HG03432 (cell line): ENCODE results near the gene ATP5MC2.
"Not testable (repeated sequence)": the region's sequence is repeated elsewhere in the genome, so short reads cannot be mapped to it uniquely, and the experiment has no call there.

Experiments used
- ATAC-seq: cut with Tn5 transposase; IDR thresholded peaks from one replicate; pipeline ENCODE4 v1.9.1; 2021; ENCODE audit warnings: mild to moderate bottlenecking, moderate library complexity; ENCODE audit not compliant: unreplicated experiment

ATP5MC2 gene

GRCh38 chr12:53653595-53653994 lies 22.3 kb downstream of the ATP5MC2 start:
- ATAC-seq = no peak

- ATAC-seq = no peak
These were observed 23.5 kb downstream of the ATP5MC2 start for GRCh38 chr12:53652366-53652765.

- no peak for ATAC-seq
These were observed 24.1 kb downstream of the ATP5MC2 start for GRCh38 chr12:53651737-53652136.

GRCh38 chr12:53646300-53646699 lies 29.6 kb downstream of the ATP5MC2 start:
- ATAC-seq = not testable (repeated sequence)

- ATAC-seq = no peak
These were observed 30.7 kb downstream of the ATP5MC2 start for GRCh38 chr12:53645165-53645564.

- ATAC-seq = no peak
These were observed 31.8 kb downstream of the ATP5MC2 start for GRCh38 chr12:53644133-53644532.

- ATAC-seq = no peak
These were observed 32.5 kb downstream of the ATP5MC2 start for GRCh38 chr12:53643232-53643979.

- ATAC-seq = no peak
These were observed 37.8 kb downstream of the ATP5MC2 start for GRCh38 chr12:53638057-53638456.

GRCh38 chr12:53636641-53637040 lies 39.2 kb downstream of the ATP5MC2 start:
- no peak for ATAC-seq

- ATAC-seq = not testable (repeated sequence)
These were observed 40.2 kb downstream of the ATP5MC2 start for GRCh38 chr12:53635708-53636107.

- no peak for ATAC-seq
These were observed 44.2 kb downstream of the ATP5MC2 start for GRCh38 chr12:53631721-53632120.

GRCh38 chr12:53627919-53628318 lies 48.0 kb downstream of the ATP5MC2 start:
- ATAC-seq = no peak

GRCh38 chr12:53626702-53627169 lies 49.1 kb downstream of the ATP5MC2 start:
- no peak for ATAC-seq

- peak; percentile 94 for ATAC-seq
These were observed 49.8 kb downstream of the ATP5MC2 start, which contains the start of gene ATF7 for GRCh38 chr12:53625946-53626701. Gene ATF7 (minus strand): TSS chr12:53626382. CDS start chr12:53601000, 25,382 bp downstream.

GRCh38 chr12:53625373-53625945 lies 50.4 kb downstream of the ATP5MC2 start:
- ATAC-seq = no peak

- no peak for ATAC-seq
These were observed 50.9 kb downstream of the ATP5MC2 start for GRCh38 chr12:53624956-53625355.

- ATAC-seq = no peak
These were observed 51.4 kb downstream of the ATP5MC2 start for GRCh38 chr12:53624458-53624857.

- no peak for ATAC-seq
These were observed 52.1 kb downstream of the ATP5MC2 start for GRCh38 chr12:53623548-53624385.

GRCh38 chr12:53622724-53623123 lies 53.2 kb downstream of the ATP5MC2 start:
- no peak for ATAC-seq

GRCh38 chr12:53618275-53618674 lies 57.6 kb downstream of the ATP5MC2 start:
- ATAC-seq = no peak

- ATAC-seq = no peak
These were observed 58.2 kb downstream of the ATP5MC2 start for GRCh38 chr12:53617700-53618099.
